HepG2 (cell line): ENCODE data around the gene ST3GAL5. TPM values are rescaled to one million over a fixed set of nuclear protein-coding genes. Genes with fewer than 3 reads are reported as not detected.

Experiments used
- ATF7 ChIP-seq, 2 experiments: fragments of 450-650 bp in 1 of 2; sonication (generic) in 1 of 2; formaldehyde crosslinking in 1 of 2; IDR thresholded peaks; 2 replicates each; pipeline versions ENCODE4 v1.4.0 to v1.6.1; 2016 to 2020; ENCODE audit warnings: antibody characterized with exemption in 1 of 2, mild to moderate bottlenecking in 1 of 2, missing genetic modification reagents in 1 of 2
- FOXA3 ChIP-seq: IDR thresholded peaks from 2 replicates; pipeline ENCODE4 v1.6.1; 2016; ENCODE audit warnings: missing genetic modification reagents, missing compliant biosample characterization
- GATAD2A ChIP-seq: IDR thresholded peaks from 2 replicates; pipeline ENCODE4 v1.6.1; 2016
- IRF2 ChIP-seq: IDR thresholded peaks from 2 replicates; pipeline ENCODE4 v1.6.1; 2018; ENCODE audit warnings: missing genetic modification reagents, missing compliant biosample characterization
- JUND ChIP-seq: sonication (generic); formaldehyde crosslinking; IDR thresholded peaks from 2 replicates; pipeline ENCODE4 v1.8.0; 2022; ENCODE audit warnings: mild to moderate bottlenecking, missing genetic modification reagents
- KDM3A ChIP-seq: IDR thresholded peaks from 2 replicates; pipeline ENCODE4 v1.6.1; 2018; ENCODE audit warnings: low read depth, missing compliant biosample characterization
- LCORL ChIP-seq, 2 experiments: fragments of 450-650 bp in 1 of 2; sonication (generic) in 1 of 2; formaldehyde crosslinking in 1 of 2; IDR thresholded peaks; 2 replicates each; pipeline versions ENCODE4 v1.5.0 to v1.6.1; 2017 to 2020; ENCODE audit warnings: antibody characterized with exemption in 1 of 2, missing genetic modification reagents in 1 of 2
- MAZ ChIP-seq, 2 experiments: sonication (generic) in 1 of 2; formaldehyde crosslinking in 1 of 2; IDR thresholded peaks; 2 replicates each; pipeline versions ENCODE4 v1.5.0 to v1.6.1; 2012 to 2020; ENCODE audit warnings: low read depth in 2 of 2, mild to moderate bottlenecking in 2 of 2, borderline replicate concordance in 1 of 2, improper control_type of control experiment in 1 of 2, low read length in 1 of 2, missing genetic modification reagents in 1 of 2, moderate library complexity in 1 of 2
- MEF2D ChIP-seq: sonication (generic); formaldehyde crosslinking; IDR thresholded peaks from 2 replicates; pipeline ENCODE4 v1.5.1; 2020; ENCODE audit warnings: mild to moderate bottlenecking, missing genetic modification reagents
- NKX3-1 ChIP-seq: sonication (generic); formaldehyde crosslinking; IDR thresholded peaks from 2 replicates; pipeline ENCODE4 v1.5.0; 2020; ENCODE audit warnings: missing genetic modification reagents
- NRL ChIP-seq: sonication (generic); formaldehyde crosslinking; IDR thresholded peaks from 2 replicates; pipeline ENCODE4 v1.5.0; 2020; ENCODE audit warnings: missing genetic modification reagents, mild to moderate bottlenecking, moderate library complexity, borderline replicate concordance
- RAD21 ChIP-seq: fragments of 450-650 bp; formaldehyde crosslinking; IDR thresholded peaks from 2 replicates; pipeline ENCODE4 v1.5.0; 2020; ENCODE audit warnings: mild to moderate bottlenecking
- RBAK ChIP-seq: sonication (generic); formaldehyde crosslinking; IDR thresholded peaks from 2 replicates; pipeline ENCODE4 v1.5.1; 2020; ENCODE audit warnings: mild to moderate bottlenecking, missing genetic modification reagents
- RXRA ChIP-seq: sonication (generic); formaldehyde crosslinking; IDR thresholded peaks from 2 replicates; pipeline ENCODE4 v1.5.1; 2020; ENCODE audit warnings: missing genetic modification reagents
- SALL1 ChIP-seq: sonication (generic); formaldehyde crosslinking; IDR thresholded peaks from 2 replicates; pipeline ENCODE4 v1.8.0; 2022; ENCODE audit warnings: mild to moderate bottlenecking, missing genetic modification reagents
- SIN3B ChIP-seq: fragments of 150-350 bp; IDR thresholded peaks from 2 replicates; pipeline ENCODE4 v1.6.1; 2014; ENCODE audit warnings: low read length
- SMC3 ChIP-seq: IDR thresholded peaks from 2 replicates; pipeline ENCODE4 v1.6.1; 2011; ENCODE audit warnings: low read length, improper control_type of control experiment
- ZNF121 ChIP-seq: sonication (generic); formaldehyde crosslinking; IDR thresholded peaks from 2 replicates; pipeline ENCODE4 v1.5.0; 2020; ENCODE audit warnings: mild to moderate bottlenecking, missing genetic modification reagents
- ZNF230 ChIP-seq: sonication (generic); formaldehyde crosslinking; IDR thresholded peaks from 2 replicates; pipeline ENCODE4 v1.4.0; 2020; ENCODE audit warnings: mild to moderate bottlenecking, missing genetic modification reagents
- ZNF563 ChIP-seq: sonication (generic); formaldehyde crosslinking; IDR thresholded peaks from 2 replicates; pipeline ENCODE4 v1.8.0; 2022; ENCODE audit warnings: mild to moderate bottlenecking, moderate library complexity, missing genetic modification reagents
- ZNF572 ChIP-seq: sonication (generic); formaldehyde crosslinking; IDR thresholded peaks from 2 replicates; pipeline ENCODE4 v1.5.1; 2020; ENCODE audit warnings: mild to moderate bottlenecking, missing genetic modification reagents
- ZNF605 ChIP-seq: sonication (generic); formaldehyde crosslinking; IDR thresholded peaks from 2 replicates; pipeline ENCODE4 v1.8.0; 2022; ENCODE audit warnings: mild to moderate bottlenecking, missing genetic modification reagents
- ZNF776 ChIP-seq: sonication (generic); formaldehyde crosslinking; IDR thresholded peaks from 2 replicates; pipeline ENCODE4 v1.4.0; 2020; ENCODE audit warnings: mild to moderate bottlenecking, missing genetic modification reagents
- polyA plus RNA-seq, 8 experiments: library from polyadenylated mRNA; depleted of rRNA in 3 of 8; stranded (reverse) in 7 of 8; unstranded in 1 of 8; fragments of >200 nt; fragmentation: Illumina TruSeq in 4 of 8; extraction: Trizol in 4 of 8; gene quantifications; 2 replicates each; pipeline versions ENCODE4 v1.2.1 to v1.2.3, GENCODE V29; 2011 to 2016; ENCODE audit warnings: low read depth in 4 of 8, missing spikeins in 1 of 8, mixed read lengths in 1 of 8; ENCODE audit not compliant: insufficient read depth in 1 of 8
- total RNA-seq, 5 experiments: library from RNA; depleted of rRNA; stranded (reverse); fragments of >200 nt; fragmentation: Illumina TruSeq; extraction: Trizol; gene quantifications; 2 replicates each; pipeline ENCODE4 v1.2.3, GENCODE V29; 2016; ENCODE audit warnings: low read depth in 1 of 5
- TF ChIP-seq, protein P1 (sequence below): sonication (generic); formaldehyde crosslinking; IDR thresholded peaks from 2 replicates; pipeline ENCODE4 v1.5.0; 2020; ENCODE audit warnings: missing genetic modification reagents
- TF ChIP-seq, protein P2 (sequence below): sonication (generic); formaldehyde crosslinking; IDR thresholded peaks from 2 replicates; pipeline ENCODE4 v1.5.0; 2020; ENCODE audit warnings: mild to moderate bottlenecking, missing genetic modification reagents, moderate library complexity
- TF ChIP-seq, protein P3 (sequence below): conservative IDR thresholded peaks from 2 replicates; pipeline ENCODE4 v1.6.1; 2018; ENCODE audit warnings: missing genetic modification reagents

Gene ST3GAL5
- total and polyA plus RNA-seq, 2 of the 13 experiments (the other 11 are each of a cell fraction or from before 2014, with no cell fraction given) = 1.3 to 2.0 TPM

DNA sequence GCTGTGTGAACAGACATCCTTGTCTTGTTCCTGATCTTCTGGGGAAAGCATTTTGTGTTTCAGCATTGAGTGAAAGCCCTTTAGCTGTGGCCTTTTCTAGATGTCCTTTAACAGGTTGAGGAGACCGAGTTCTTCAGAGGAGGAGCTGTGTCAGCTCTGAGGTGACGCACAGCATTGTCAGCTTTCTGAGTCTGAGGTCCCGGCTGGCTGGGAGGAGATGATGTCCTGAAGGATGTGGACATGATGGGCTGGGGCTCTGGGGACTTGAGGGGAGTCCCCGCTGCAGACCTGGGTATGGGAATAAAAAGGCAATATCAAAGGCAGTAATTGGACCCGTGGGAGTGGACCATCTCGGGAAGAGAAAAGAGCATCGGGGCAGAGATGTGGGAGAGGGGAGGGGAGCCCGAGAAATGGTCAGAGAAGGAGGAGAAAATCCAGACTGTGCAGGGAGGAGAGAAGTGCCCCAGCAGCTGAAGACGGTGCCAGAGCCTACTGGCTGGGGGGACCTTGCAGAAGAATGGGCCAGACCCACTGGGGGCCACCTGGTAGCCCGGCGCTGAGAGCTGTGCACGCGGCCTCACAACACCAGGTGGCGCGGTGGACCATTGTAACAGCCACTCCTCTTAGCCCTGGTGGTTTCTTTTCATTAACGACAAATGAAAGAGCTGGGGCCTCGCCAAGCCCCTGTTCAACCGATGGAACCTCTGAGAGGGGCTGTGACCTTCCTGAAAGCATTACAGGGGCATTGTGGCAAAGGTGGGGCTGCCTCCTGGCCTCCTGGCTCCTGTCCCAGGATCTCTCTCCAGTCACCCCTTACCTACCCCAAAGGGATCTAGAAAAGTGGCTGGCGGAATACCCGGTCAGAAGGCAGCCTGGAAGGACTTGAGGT is 61.6 kb downstream of the ST3GAL5 start (continued):
- TF ChIP-seq MAZ (IDR thresholded peaks at IDR 0.05; ENCODE audit: borderline replicate concordance, low read depth, low read length) (peak; percentile 52; the same call in 1 of the 2 replicates), MAZ (CRISPR knock-in tag; IDR thresholded peaks at IDR 0.05; ENCODE audit: low read depth) (peak; percentile 38; the same call in 1 of the 2 replicates), KDM3A (CRISPR knock-in tag) (0 out of 2 replicates have a peak, but pooled peaks have one; percentile 43), SMC3 (peak; percentile 87), NRL (peak; percentile 10; the same call in 1 of the 2 replicates), JUND (CRISPR knock-in tag) (no peak), FOXA3 (CRISPR knock-in tag) (peak; percentile 39; the same call in 1 of the 2 replicates), LCORL (IDR thresholded peaks at IDR 0.05) (no peak), LCORL (CRISPR knock-in tag; IDR thresholded peaks at IDR 0.05) (peak; percentile 23; the same call in 1 of the 2 replicates), ZNF563 (CRISPR knock-in tag) (peak; percentile 61; the same call in 1 of the 2 replicates), MEF2D (no peak), IRF2 (CRISPR knock-in tag) (0 out of 2 replicates have a peak, but pooled peaks have one; percentile 34), ZNF572 (CRISPR knock-in tag) (no peak), SIN3B (no peak), ZNF605 (CRISPR knock-in tag) (0 out of 2 replicates have a peak, but pooled peaks have one; percentile 13), SALL1 (peak; percentile 55), RAD21 (CRISPR knock-in tag) (peak; percentile 93), GATAD2A (CRISPR knock-in tag) (peak; percentile 32; the same call in 1 of the 2 replicates), NKX3-1 (CRISPR knock-in tag) (no peak), ZNF230 (CRISPR knock-in tag) (0 out of 2 replicates have a peak, but pooled peaks have one; percentile 29), ZNF121 (CRISPR knock-in tag) (0 out of 2 replicates have a peak, but pooled peaks have one; percentile 16), ATF7 (IDR thresholded peaks at IDR 0.05) (no peak), ATF7 (CRISPR knock-in tag; IDR thresholded peaks at IDR 0.05) (0 out of 2 replicates have a peak, but pooled peaks have one; percentile 24), RBAK (CRISPR knock-in tag) (no peak), RXRA (CRISPR knock-in tag) (0 out of 2 replicates have a peak, but pooled peaks have one; percentile 27), ZNF776 (no peak)
- TF ChIP-seq, protein P1, sequence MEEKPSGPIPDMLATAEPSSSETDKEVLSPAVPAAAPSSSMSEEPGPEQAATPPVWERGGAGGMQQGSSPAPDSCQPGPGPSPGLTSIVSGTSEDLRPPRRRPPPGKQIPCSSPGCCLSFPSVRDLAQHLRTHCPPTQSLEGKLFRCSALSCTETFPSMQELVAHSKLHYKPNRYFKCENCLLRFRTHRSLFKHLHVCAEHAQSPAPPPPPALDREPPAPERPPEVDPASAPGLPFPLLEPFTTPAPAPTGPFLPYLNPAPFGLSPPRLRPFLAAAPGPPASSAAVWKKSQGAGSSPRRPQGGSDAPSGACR (CRISPR knock-in tag) = peak; percentile 18; the same call in 1 of the 2 replicates
- TF ChIP-seq, protein P2, sequence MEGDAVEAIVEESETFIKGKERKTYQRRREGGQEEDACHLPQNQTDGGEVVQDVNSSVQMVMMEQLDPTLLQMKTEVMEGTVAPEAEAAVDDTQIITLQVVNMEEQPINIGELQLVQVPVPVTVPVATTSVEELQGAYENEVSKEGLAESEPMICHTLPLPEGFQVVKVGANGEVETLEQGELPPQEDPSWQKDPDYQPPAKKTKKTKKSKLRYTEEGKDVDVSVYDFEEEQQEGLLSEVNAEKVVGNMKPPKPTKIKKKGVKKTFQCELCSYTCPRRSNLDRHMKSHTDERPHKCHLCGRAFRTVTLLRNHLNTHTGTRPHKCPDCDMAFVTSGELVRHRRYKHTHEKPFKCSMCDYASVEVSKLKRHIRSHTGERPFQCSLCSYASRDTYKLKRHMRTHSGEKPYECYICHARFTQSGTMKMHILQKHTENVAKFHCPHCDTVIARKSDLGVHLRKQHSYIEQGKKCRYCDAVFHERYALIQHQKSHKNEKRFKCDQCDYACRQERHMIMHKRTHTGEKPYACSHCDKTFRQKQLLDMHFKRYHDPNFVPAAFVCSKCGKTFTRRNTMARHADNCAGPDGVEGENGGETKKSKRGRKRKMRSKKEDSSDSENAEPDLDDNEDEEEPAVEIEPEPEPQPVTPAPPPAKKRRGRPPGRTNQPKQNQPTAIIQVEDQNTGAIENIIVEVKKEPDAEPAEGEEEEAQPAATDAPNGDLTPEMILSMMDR = peak; percentile 96
- TF ChIP-seq, protein P3, sequence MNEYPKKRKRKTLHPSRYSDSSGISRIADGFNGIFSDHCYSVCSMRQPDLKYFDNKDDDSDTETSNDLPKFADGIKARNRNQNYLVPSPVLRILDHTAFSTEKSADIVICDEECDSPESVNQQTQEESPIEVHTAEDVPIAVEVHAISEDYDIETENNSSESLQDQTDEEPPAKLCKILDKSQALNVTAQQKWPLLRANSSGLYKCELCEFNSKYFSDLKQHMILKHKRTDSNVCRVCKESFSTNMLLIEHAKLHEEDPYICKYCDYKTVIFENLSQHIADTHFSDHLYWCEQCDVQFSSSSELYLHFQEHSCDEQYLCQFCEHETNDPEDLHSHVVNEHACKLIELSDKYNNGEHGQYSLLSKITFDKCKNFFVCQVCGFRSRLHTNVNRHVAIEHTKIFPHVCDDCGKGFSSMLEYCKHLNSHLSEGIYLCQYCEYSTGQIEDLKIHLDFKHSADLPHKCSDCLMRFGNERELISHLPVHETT (CRISPR knock-in tag) = 0 out of 2 replicates have a peak, but pooled peaks have one; percentile 24
